Endothelial cell of umbilical vein (primary cell): ENCODE data around the gene TMEM176A. TPM values are rescaled to one million over a fixed set of nuclear protein-coding genes. Genes with fewer than 3 reads are reported as not detected.
"Not testable (repeated sequence)": the region's sequence is repeated elsewhere in the genome, so short reads cannot be mapped to it uniquely, and the experiment has no call there.

Experiments used
- BruUV-seq: library from RNA; stranded (reverse); fragments of 400-500 nt; replicated peaks from 2 replicates; lab custom pipeline; 2021; lab: Mats Ljungman, UMichigan
- CTCF ChIA-PET: fragments of 300-600, 350-600 bp; sonication (Branson Sonifier 250); formaldehyde crosslinking; loops from one replicate; lab custom pipeline; 2021; ENCODE audit warnings: antibody characterized with exemption, inconsistent platforms; lab: Charles Lee
- POLR2A ChIA-PET: fragments of 300-600, 350-600 bp; sonication (Branson Sonifier 250); formaldehyde crosslinking; loops from one replicate; lab custom pipeline; 2021; ENCODE audit warnings: antibody characterized with exemption, inconsistent platforms; lab: Charles Lee
- DNase-seq: peaks from one replicate; pipeline ENCODE4 v3.0.0-alpha.2; 2011; ENCODE audit warnings: low read depth, low spot score
- FAIRE-seq: peaks from 2 replicates; lab custom pipeline; 2011; peaks lifted over from hg19 to GRCh38; lab: Jason Lieb, UNC
- H2AFZ ChIP-seq: 2 replicates; pipeline ENCODE4 v1.6.0; 2012; ENCODE audit warnings: low read depth, low read length, control low read depth, inconsistent platforms
- H3K27ac ChIP-seq: 2 replicates; pipeline ENCODE4 v1.5.1; 2011; ENCODE audit warnings: low read depth, mild to moderate bottlenecking, control low read depth, low read length, moderate library complexity; ENCODE audit not compliant: insufficient read depth
- H3K27me3 ChIP-seq, 2 experiments: 2 replicates each; pipeline versions ENCODE4 v1.6.0 to v1.6.1; 2011; ENCODE audit warnings: low read length in 2 of 2, mixed read lengths in 1 of 2; ENCODE audit not compliant: control insufficient read depth in 2 of 2, insufficient read depth in 2 of 2
- H3K36me3 ChIP-seq, 2 experiments: 2 replicates in 1 of 2; 3 replicates in 1 of 2; pipeline ENCODE4 v1.5.1; 2011; ENCODE audit warnings: low read length in 2 of 2, mild to moderate bottlenecking in 1 of 2, moderate library complexity in 1 of 2; ENCODE audit not compliant: control insufficient read depth in 2 of 2, insufficient read depth in 2 of 2; ENCODE audit errors: extremely low read depth in 1 of 2
- H3K4me1 ChIP-seq: 3 replicates; pipeline ENCODE4 v1.5.1; 2011; ENCODE audit warnings: mild to moderate bottlenecking, low read length; ENCODE audit not compliant: control insufficient read depth, insufficient read depth; ENCODE audit errors: extremely low read depth
- H3K4me2 ChIP-seq: 2 replicates; pipeline ENCODE4 v1.6.1; 2011; ENCODE audit warnings: low read length, control low read depth, mixed read lengths; ENCODE audit not compliant: insufficient read depth
- H3K4me3 ChIP-seq, 3 experiments: fragments of 200-600 bp in 1 of 3; sonication (generic), shearing (Covaris generic) in 1 of 3; replicated peaks in 1 of 3; 2 replicates each; pipeline ENCODE4 v1.5.1; 2011 to 2016; ENCODE audit warnings: control low read depth in 3 of 3, low read length in 3 of 3, mild to moderate bottlenecking in 2 of 3, inconsistent platforms in 1 of 3, low read depth in 1 of 3, moderate library complexity in 1 of 3; ENCODE audit not compliant: insufficient read depth in 1 of 3
- H3K79me2 ChIP-seq: 2 replicates; pipeline ENCODE4 v1.6.0; 2012; ENCODE audit warnings: low read length, inconsistent platforms; ENCODE audit not compliant: control insufficient read depth, insufficient read depth
- H3K9ac ChIP-seq: replicated peaks from 2 replicates; pipeline ENCODE3; 2011; ENCODE audit warnings: low read length, control low read depth; ENCODE audit not compliant: insufficient read depth; ENCODE audit errors: extremely low read depth
- H3K9me1 ChIP-seq: replicated peaks from 3 replicates; pipeline ENCODE4 v1.6.0; 2011; ENCODE audit warnings: mild to moderate bottlenecking, low read length; ENCODE audit not compliant: control insufficient read depth, insufficient read depth; ENCODE audit errors: extremely low read depth
- H3K9me3 ChIP-seq: replicated peaks from 2 replicates; pipeline ENCODE4 v1.5.1; 2012; ENCODE audit warnings: low read length, inconsistent platforms; ENCODE audit not compliant: control insufficient read depth, insufficient read depth
- H4K20me1 ChIP-seq: replicated peaks from 2 replicates; pipeline ENCODE3; 2011; ENCODE audit warnings: mild to moderate bottlenecking, low read length; ENCODE audit not compliant: control insufficient read depth, insufficient read depth; ENCODE audit errors: extremely low read depth
- MYC ChIP-seq: IDR thresholded peaks from one replicate; pipeline ENCODE4 v1.6.1; 2011; ENCODE audit warnings: mild to moderate bottlenecking, low read depth, low read length
- POLR2A ChIP-seq: IDR thresholded peaks from 2 replicates; pipeline ENCODE4 v1.6.1; 2012; ENCODE audit warnings: low read depth, mild to moderate bottlenecking, control low read depth, low read length
- dilution Hi-C: fragments of 300-500 bp; cut with MboI; formaldehyde crosslinking; loops from one replicate; pipeline ENCODE4 v1.15.0; 2019; ENCODE audit warnings: low sequenced_read_pairs; ENCODE audit not compliant: extremely low pct_ligation_motif_present
- intact Hi-C: fragments of 100-400 bp; cut with micrococcal nuclease; formaldehyde crosslinking; loops from one replicate; pipeline ENCODE4 v1.10.0; 2022
- polyA plus RNA-seq, 4 experiments: library from polyadenylated mRNA; depleted of rRNA in 3 of 4; stranded (reverse) in 3 of 4; unstranded in 1 of 4; fragments of >200 nt; gene quantifications; 2 replicates each; pipeline versions ENCODE4 v1.2.1 to v1.2.3, GENCODE V29; 2011 to 2012; ENCODE audit warnings: missing spikeins in 1 of 4
- total RNA-seq: library from RNA; stranded (reverse); gene quantifications from 2 replicates; pipeline ENCODE4 v1.2.3, GENCODE V29; 2021
- TF ChIP-seq, protein P1 (sequence below), 2 donors: IDR thresholded peaks; 1 replicate in 1 of 2; 2 replicates in 1 of 2; pipeline ENCODE4 v1.5.1; 2011; ENCODE audit warnings: low read length in 2 of 2, mild to moderate bottlenecking in 2 of 2, moderate library complexity in 2 of 2, control low read depth in 1 of 2, inconsistent platforms in 1 of 2, low read depth in 1 of 2; ENCODE audit not compliant: insufficient read depth in 1 of 2; ENCODE audit errors: extremely low read depth in 1 of 2

Gene TMEM176A
- total and polyA plus RNA-seq, 2 donors (not counting 3 experiments of a cell fraction or from before 2014, with no cell fraction given), result not detected

DNA sequence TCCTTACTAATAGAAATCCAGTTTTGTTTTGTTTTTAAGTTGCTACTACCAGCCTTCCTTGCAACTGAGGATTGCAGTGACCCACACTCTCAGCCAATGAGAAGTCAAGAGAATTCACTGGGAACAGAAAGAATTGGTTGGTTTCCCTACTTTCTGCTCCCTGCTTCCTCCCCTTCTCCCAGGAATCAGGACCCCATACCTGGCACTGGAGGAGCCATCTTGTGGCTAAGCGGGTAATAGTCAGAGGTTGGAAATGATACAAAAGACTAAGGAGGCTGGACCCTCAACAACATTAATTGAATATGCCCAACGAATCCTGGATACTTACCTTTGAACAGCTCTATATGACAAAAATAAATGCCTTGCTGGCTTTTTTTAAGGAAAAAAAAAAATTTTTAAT lies 6.3 kb downstream of the TMEM176A start:
- BruUV-seq, result no TSS peak
- dilution Hi-C loops, result no loop called here
- H3K4me2 ChIP-seq, result no peak overlapping the region
- POLR2A ChIA-PET, result no interaction called here
- no peaks in the 10 kb centered on the region for H3K79me2 ChIP-seq
- no peaks in the 10 kb centered on the region for H3K4me1 ChIP-seq
- no peaks in the 10 kb centered on the region for H3K9me1 ChIP-seq
- FAIRE-seq, result no peak
- no peaks in the 10 kb centered on the region for H3K9me3 ChIP-seq
- H3K27me3 ChIP-seq, result peaks cover 16 to 17% of the 10 kb centered on the region in 2 experiments
- TF ChIP-seq POLR2A (no peak), MYC (no peak)
- TF ChIP-seq, protein P1, sequence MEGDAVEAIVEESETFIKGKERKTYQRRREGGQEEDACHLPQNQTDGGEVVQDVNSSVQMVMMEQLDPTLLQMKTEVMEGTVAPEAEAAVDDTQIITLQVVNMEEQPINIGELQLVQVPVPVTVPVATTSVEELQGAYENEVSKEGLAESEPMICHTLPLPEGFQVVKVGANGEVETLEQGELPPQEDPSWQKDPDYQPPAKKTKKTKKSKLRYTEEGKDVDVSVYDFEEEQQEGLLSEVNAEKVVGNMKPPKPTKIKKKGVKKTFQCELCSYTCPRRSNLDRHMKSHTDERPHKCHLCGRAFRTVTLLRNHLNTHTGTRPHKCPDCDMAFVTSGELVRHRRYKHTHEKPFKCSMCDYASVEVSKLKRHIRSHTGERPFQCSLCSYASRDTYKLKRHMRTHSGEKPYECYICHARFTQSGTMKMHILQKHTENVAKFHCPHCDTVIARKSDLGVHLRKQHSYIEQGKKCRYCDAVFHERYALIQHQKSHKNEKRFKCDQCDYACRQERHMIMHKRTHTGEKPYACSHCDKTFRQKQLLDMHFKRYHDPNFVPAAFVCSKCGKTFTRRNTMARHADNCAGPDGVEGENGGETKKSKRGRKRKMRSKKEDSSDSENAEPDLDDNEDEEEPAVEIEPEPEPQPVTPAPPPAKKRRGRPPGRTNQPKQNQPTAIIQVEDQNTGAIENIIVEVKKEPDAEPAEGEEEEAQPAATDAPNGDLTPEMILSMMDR (IDR thresholded peaks at IDR 0.05; ENCODE audit: extremely low read depth in 1 of 2, insufficient read depth in 1 of 2, low read depth in 1 of 2, low read length in 2 of 2), result peak in 1 of 2 donors; percentile 10
- no peak overlapping the region for H3K27ac ChIP-seq
- H3K4me3 ChIP-seq, result no peak overlapping the region
- H3K36me3 ChIP-seq, result no peaks in the 10 kb centered on the region
- CTCF ChIA-PET, result interaction anchor here (0.7 to 1.4 kb wide), 2 partner anchors 24 to 28 kb away, joined by 4 to 5 read pairs; no protein-coding TSS in a partner anchor
- H2AFZ ChIP-seq, result no peak overlapping the region
- H4K20me1 ChIP-seq, result no peaks in the 10 kb centered on the region
- intact Hi-C loops, result no loop called here
- no peak overlapping the region for H3K9ac ChIP-seq
- no peak for DNase-seq

GRCh38 chr7:150807616-150808438 lies 7.3 kb downstream of the TMEM176A start:
- intact Hi-C loops, H3K9me3 ChIP-seq, FAIRE-seq: not testable (repeated sequence)

More at GRCh38 chr7:150807616-150808438, 7.3 kb downstream of the TMEM176A start:
- H3K27me3 ChIP-seq, H3K4me2 ChIP-seq, H2AFZ ChIP-seq, H3K4me3 ChIP-seq, H3K27ac ChIP-seq, H3K9ac ChIP-seq, H3K36me3 ChIP-seq, H4K20me1 ChIP-seq, DNase-seq, BruUV-seq, H3K4me1 ChIP-seq, POLR2A ChIA-PET, H3K79me2 ChIP-seq, dilution Hi-C loops, H3K9me1 ChIP-seq: not testable (repeated sequence)
- CTCF ChIA-PET, result interaction anchor here (1.1 to 1.4 kb wide), 2 partner anchors 29 to 359 kb away, joined by 4 to 5 read pairs; no protein-coding TSS in a partner anchor
